Naive thymus-derived CD8-positive, alpha-beta T cell (primary cell): ENCODE data around the gene SLC5A8. TPM values are rescaled to one million over a fixed set of nuclear protein-coding genes. Genes with fewer than 3 reads are reported as not detected.

Source experiments
- ATAC-seq, 2 donors: fragments of 150-1000 bp; cut with Tn5 transposase in 1 of 2; sonication (Bioruptor Pico), chemical (Tn5 transposase) in 1 of 2; 1 replicate in 1 of 2; 2 replicates in 1 of 2; pipeline ENCODE4 v1.10.0; 2021; ENCODE audit warnings: mild to moderate bottlenecking in 2 of 2, moderate library complexity in 2 of 2
- POLR2A ChIA-PET: fragments of 350-600 bp; sonication (Branson Sonifier 250); formaldehyde crosslinking; loops from one replicate; lab custom pipeline; 2021; ENCODE audit warnings: antibody characterized with exemption; lab: Charles Lee
- DNase-seq, 10 donors: peaks; one replicate each; pipeline versions ENCODE4 v3.0.0 to v3.0.0-alpha.2; 2020 to 2022
- H3K27ac Mint-ChIP-seq, 10 donors: one replicate each; pipeline ENCODE4 v1.8.0; 2020 to 2022; ENCODE audit warnings: mild to moderate bottlenecking in 10 of 10, mixed read lengths in 10 of 10, moderate library complexity in 4 of 10, inconsistent platforms in 1 of 10
- H3K27me3 Mint-ChIP-seq, 5 donors: one replicate each; pipeline ENCODE4 v1.8.0; 2021 to 2022; ENCODE audit warnings: mixed read lengths in 5 of 5
- H3K36me3 Mint-ChIP-seq, 3 donors: one replicate each; pipeline ENCODE4 v1.8.0; 2020 to 2022; ENCODE audit warnings: mixed read lengths in 3 of 3, mild to moderate bottlenecking in 2 of 3, inconsistent platforms in 1 of 3
- H3K4me1 Mint-ChIP-seq, 4 donors: one replicate each; pipeline ENCODE4 v1.8.0; 2021 to 2022; ENCODE audit warnings: mixed read lengths in 4 of 4
- H3K4me3 Mint-ChIP-seq, 10 donors: one replicate each; pipeline ENCODE4 v1.8.0; 2020 to 2022; ENCODE audit warnings: mild to moderate bottlenecking in 10 of 10, mixed read lengths in 10 of 10, moderate library complexity in 6 of 10, inconsistent platforms in 1 of 10
- H3K9me3 Mint-ChIP-seq, 9 donors: one replicate each; pipeline ENCODE4 v1.8.0; 2020 to 2022; ENCODE audit warnings: mixed read lengths in 9 of 9, mild to moderate bottlenecking in 3 of 9, inconsistent platforms in 1 of 9, moderate library complexity in 1 of 9
- polyA plus RNA-seq, 3 donors: library from polyadenylated mRNA; unstranded; fragments of 300-500 nt; fragmentation: Illumina TruSeq; gene quantifications; one replicate each; pipeline ENCODE4 v1.2.3, GENCODE V29; 2021
- total RNA-seq, 8 experiments: library from RNA in 2 of 8; stranded (reverse) in 2 of 8; gene quantifications; one replicate each; pipeline ENCODE4 v1.2.3 and lab custom pipeline; 2021 to 2026

SLC5A8 gene
- total RNA-seq (not detected), polyA plus RNA-seq (not detected), total RNA-seq (lab: John Stamatoyannopoulos, UW) (0 to 0.13 (median 0) reads per million in 6 experiments)

- Mint-ChIP-seq H3K4me1 (no peaks in the 10 kb centered on the region), H3K4me3 (no peak within 1 kb of the TSS), H3K9me3 (peaks cover 0 to 11% (median 5%) of the 10 kb centered on the region in 9 donors), H3K36me3 (peaks cover 0 to 6% (median 0%) of the 10 kb centered on the region in 3 donors), H3K27me3 (peaks cover 23 to 45% (median 31%) of the 10 kb centered on the region in 5 donors), H3K27ac (no peak within 1 kb of the TSS)
- POLR2A ChIA-PET, result no interaction called here
- DNase-seq, result no peak
- ATAC-seq, result no peak
These were observed at the start of gene SLC5A8 for GRCh38 chr12:101209319-101210302. TSS of gene SLC5A8 (minus strand) at chr12:101210238. CDS start at chr12:101209848, 390 bp downstream.

GRCh38 chr12:101257357-101257756 is 47.3 kb upstream of the SLC5A8 start:
- DNase-seq, result no peak
- H3K27ac Mint-ChIP-seq, result no peak overlapping the region
- peaks cover 0 to 5% (median 0%) of the 10 kb centered on the region in 9 donors for H3K9me3 Mint-ChIP-seq
- H3K4me1 Mint-ChIP-seq, result no peaks in the 10 kb centered on the region
- no peak for ATAC-seq
- H3K4me3 Mint-ChIP-seq, result no peak overlapping the region
- peaks cover 0 to 6% (median 0%) of the 10 kb centered on the region in 3 donors for H3K36me3 Mint-ChIP-seq
- POLR2A ChIA-PET, result no interaction called here
- peaks cover 5 to 12% (median 8%) of the 10 kb centered on the region in 5 donors for H3K27me3 Mint-ChIP-seq

GRCh38 chr12:101256266-101256665 is 46.2 kb upstream of the SLC5A8 start:
- no peaks in the 10 kb centered on the region for H3K4me1 Mint-ChIP-seq
- H3K36me3 Mint-ChIP-seq, result peaks cover 0 to 6% (median 0%) of the 10 kb centered on the region in 3 donors
- ATAC-seq (no peak), DNase-seq (no peak)
- H3K9me3 Mint-ChIP-seq, result peaks cover 0 to 5% (median 0%) of the 10 kb centered on the region in 9 donors
- H3K27me3 Mint-ChIP-seq, result peaks cover 5 to 14% (median 8%) of the 10 kb centered on the region in 5 donors
- no peak overlapping the region for H3K27ac Mint-ChIP-seq
- POLR2A ChIA-PET, result no interaction called here
- no peak overlapping the region for H3K4me3 Mint-ChIP-seq

- Mint-ChIP-seq H3K36me3 (peaks cover 0 to 2% (median 0%) of the 10 kb centered on the region in 3 donors), H3K27me3 (peaks cover under 1 to 5% (median 2%) of the 10 kb centered on the region in 5 donors), H3K4me1 (no peaks in the 10 kb centered on the region), H3K27ac (no peak overlapping the region), H3K4me3 (no peak overlapping the region), H3K9me3 (peaks cover 0 to 2% (median 0%) of the 10 kb centered on the region in 9 donors)
- ATAC-seq (no peak), DNase-seq (no peak)
- POLR2A ChIA-PET, result no interaction called here
These were observed 33.6 kb upstream of the SLC5A8 start for GRCh38 chr12:101243616-101244015.

- peaks cover 0 to 7% (median 0%) of the 10 kb centered on the region in 3 donors for H3K36me3 Mint-ChIP-seq
- peaks cover 3 to 9% (median 6%) of the 10 kb centered on the region in 5 donors for H3K27me3 Mint-ChIP-seq
- no peak overlapping the region for H3K4me3 Mint-ChIP-seq
- H3K27ac Mint-ChIP-seq, result no peak overlapping the region
- no peak for DNase-seq
- H3K9me3 Mint-ChIP-seq, result peaks cover 0 to 4% (median 0%) of the 10 kb centered on the region in 9 donors
- POLR2A ChIA-PET, result no interaction called here
- no peaks in the 10 kb centered on the region for H3K4me1 Mint-ChIP-seq
- no peak for ATAC-seq
These were observed 33.0 kb upstream of the SLC5A8 start for GRCh38 chr12:101243074-101243473.

- DNase-seq (no peak), ATAC-seq (no peak)
- H3K27me3 Mint-ChIP-seq, result peaks cover 4 to 20% (median 6%) of the 10 kb centered on the region in 5 donors
- no peak overlapping the region for H3K4me3 Mint-ChIP-seq
- POLR2A ChIA-PET, result no interaction called here
- no peaks in the 10 kb centered on the region for H3K4me1 Mint-ChIP-seq
- no peak overlapping the region for H3K27ac Mint-ChIP-seq
- H3K36me3 Mint-ChIP-seq, result peaks cover 0 to 7% (median 0%) of the 10 kb centered on the region in 3 donors
- H3K9me3 Mint-ChIP-seq, result peaks cover 0 to 4% (median 0%) of the 10 kb centered on the region in 9 donors
These were observed 28.8 kb upstream of the SLC5A8 start for GRCh38 chr12:101238800-101239329.

GRCh38 chr12:101238306-101238705 is 28.3 kb upstream of the SLC5A8 start:
- ATAC-seq (no peak), DNase-seq (no peak)
- POLR2A ChIA-PET, result no interaction called here
- Mint-ChIP-seq H3K27ac (no peak overlapping the region), H3K4me3 (no peak overlapping the region), H3K27me3 (peaks cover 5 to 20% (median 6%) of the 10 kb centered on the region in 5 donors), H3K4me1 (no peaks in the 10 kb centered on the region), H3K36me3 (peaks cover 0 to 7% (median 0%) of the 10 kb centered on the region in 3 donors), H3K9me3 (peaks cover 0 to 4% (median 0%) of the 10 kb centered on the region in 9 donors)

- Mint-ChIP-seq H3K27me3 (peaks cover 6 to 30% (median 9%) of the 10 kb centered on the region in 5 donors), H3K27ac (no peak overlapping the region)
- ATAC-seq, result no peak
These were observed 25.6 kb upstream of the SLC5A8 start for GRCh38 chr12:101235686-101236085.

GRCh38 chr12:101231636-101232035 is 21.6 kb upstream of the SLC5A8 start:
- H3K4me3 Mint-ChIP-seq, result no peak overlapping the region
- no peaks in the 10 kb centered on the region for H3K36me3 Mint-ChIP-seq
- DNase-seq (no peak), ATAC-seq (no peak)
- H3K27me3 Mint-ChIP-seq, result peaks cover 5 to 16% (median 6%) of the 10 kb centered on the region in 5 donors
- no peaks in the 10 kb centered on the region for H3K9me3 Mint-ChIP-seq
- H3K4me1 Mint-ChIP-seq, result no peaks in the 10 kb centered on the region
- H3K27ac Mint-ChIP-seq, result no peak overlapping the region
- POLR2A ChIA-PET, result no interaction called here

More at GRCh38 chr12:101235686-101236085, 25.6 kb upstream of the SLC5A8 start:
- Mint-ChIP-seq H3K4me3 (no peak overlapping the region), H3K9me3 (peaks cover 0 to 4% (median 0%) of the 10 kb centered on the region in 9 donors), H3K36me3 (peaks cover 0 to 7% (median 0%) of the 10 kb centered on the region in 3 donors), H3K4me1 (no peaks in the 10 kb centered on the region)
- no peak for DNase-seq
- POLR2A ChIA-PET, result no interaction called here

- Mint-ChIP-seq H3K36me3 (no peaks in the 10 kb centered on the region), H3K9me3 (no peaks in the 10 kb centered on the region), H3K4me3 (no peak overlapping the region), H3K4me1 (no peaks in the 10 kb centered on the region), H3K27me3 (peaks cover 6 to 21% (median 8%) of the 10 kb centered on the region in 5 donors), H3K27ac (no peak overlapping the region)
- ATAC-seq, result no peak
- DNase-seq, result no peak
- POLR2A ChIA-PET, result no interaction called here
These were observed 20.5 kb upstream of the SLC5A8 start for GRCh38 chr12:101230547-101230946.

GRCh38 chr12:101229841-101230241 is 19.8 kb upstream of the SLC5A8 start:
- POLR2A ChIA-PET, result no interaction called here
- Mint-ChIP-seq H3K9me3 (no peaks in the 10 kb centered on the region), H3K27ac (no peak overlapping the region), H3K4me3 (no peak overlapping the region), H3K27me3 (peaks cover 6 to 21% (median 8%) of the 10 kb centered on the region in 5 donors), H3K4me1 (no peaks in the 10 kb centered on the region), H3K36me3 (no peaks in the 10 kb centered on the region)
- ATAC-seq (no peak), DNase-seq (no peak)

- POLR2A ChIA-PET, result no interaction called here
- H3K4me1 Mint-ChIP-seq, result no peaks in the 10 kb centered on the region
- no peak overlapping the region for H3K27ac Mint-ChIP-seq
- H3K9me3 Mint-ChIP-seq, result peaks cover 0 to 5% (median 1%) of the 10 kb centered on the region in 9 donors
- ATAC-seq (no peak), DNase-seq (no peak)
- no peak overlapping the region for H3K4me3 Mint-ChIP-seq
- H3K36me3 Mint-ChIP-seq, result no peaks in the 10 kb centered on the region
- peaks cover 11 to 34% (median 18%) of the 10 kb centered on the region in 5 donors for H3K27me3 Mint-ChIP-seq
These were observed 11.3 kb upstream of the SLC5A8 start for GRCh38 chr12:101221301-101221700.

GRCh38 chr12:101216810-101217209 is 6.8 kb upstream of the SLC5A8 start:
- Mint-ChIP-seq H3K9me3 (peaks cover 5 to 25% (median 12%) of the 10 kb centered on the region in 9 donors), H3K4me3 (no peak overlapping the region), H3K27ac (no peak overlapping the region), H3K36me3 (peaks cover 0 to 13% (median 0%) of the 10 kb centered on the region in 3 donors), H3K4me1 (no peaks in the 10 kb centered on the region), H3K27me3 (peaks cover 8 to 26% (median 19%) of the 10 kb centered on the region in 5 donors)
- no peak for ATAC-seq
- POLR2A ChIA-PET, result no interaction called here
- DNase-seq, result no peak
